ENCODE measurements around the gene CTIF. TPM values are rescaled to one million over a fixed set of nuclear protein-coding genes. Genes with fewer than 3 reads are reported as not detected.

CTIF gene
- total and polyA plus RNA-seq, 2 experiments from 2014 or later: 22.1 to 27.9 TPM

- no peak for DNase-seq (ENCODE audit: low spot score)
- H3K79me2 ChIP-seq: peaks cover 13% of the 10 kb centered on the region
- H4K20me1 ChIP-seq (ENCODE audit: insufficient read depth, poor library complexity, severe bottlenecking): no peaks in the 10 kb centered on the region
- no peaks in the 10 kb centered on the region for H3K9me3 ChIP-seq (ENCODE audit: low read depth)
- H3K27me3 ChIP-seq: no peaks in the 10 kb centered on the region
- H3K4me2 ChIP-seq: no peak overlapping the region
- H3K9me2 ChIP-seq (replicated peaks; ENCODE audit: insufficient read depth): no peaks in the 10 kb centered on the region
- no peak overlapping the region for H2AFZ ChIP-seq
- H3K27ac ChIP-seq: no peak overlapping the region
- no peak overlapping the region for H3K4me3 ChIP-seq
- H3K36me3 ChIP-seq (replicated peaks; ENCODE audit: insufficient read depth, low read depth): no peaks in the 10 kb centered on the region
- 86% methylated on average over 5 of the region's 5 CpGs for WGBS (ENCODE audit: low lambda C conversion rate, missing lambda C conversion rate)
- peaks cover 55% of the 10 kb centered on the region for H3K4me1 ChIP-seq (ENCODE audit: insufficient read depth)
- TF ChIP-seq CTCF (IDR thresholded peaks at IDR 0.05; ENCODE audit: poor library complexity) (no peak), EZH2phosphoT487 (IDR thresholded peaks at IDR 0.05; ENCODE audit: low read depth, severe bottlenecking, unreplicated experiment) (no peak), EZH2 (IDR thresholded peaks at IDR 0.05; ENCODE audit: borderline replicate concordance) (no peak)
Observed at GRCh38 chr18:48784656-48785055, 245.8 kb downstream of the CTIF start.

GRCh38 chr18:48785091-48785614, 246.3 kb downstream of the CTIF start:
- WGBS (ENCODE audit: low lambda C conversion rate, missing lambda C conversion rate): 87% methylated on average over 5 of the region's 5 CpGs
- H4K20me1 ChIP-seq (ENCODE audit: insufficient read depth, poor library complexity, severe bottlenecking): no peaks in the 10 kb centered on the region

GRCh38 chr18:48785736-48786454, 247.1 kb downstream of the CTIF start:
- WGBS (ENCODE audit: low lambda C conversion rate, missing lambda C conversion rate): 89% methylated on average over 12 of the region's 12 CpGs
- H3K27ac ChIP-seq: peak overlapping the region; percentile 48
- H3K4me1 ChIP-seq (ENCODE audit: insufficient read depth): peaks cover 43% of the 10 kb centered on the region

More at GRCh38 chr18:48785091-48785614, 246.3 kb downstream of the CTIF start:
- Histone ChIP-seq H3K4me1 (ENCODE audit: insufficient read depth) (peaks cover 50% of the 10 kb centered on the region), H3K4me2 (no peak overlapping the region), H3K79me2 (peaks cover 13% of the 10 kb centered on the region), H3K4me3 (no peak overlapping the region), H3K36me3 (replicated peaks; ENCODE audit: insufficient read depth, low read depth) (no peaks in the 10 kb centered on the region), H3K9me3 (ENCODE audit: low read depth) (no peaks in the 10 kb centered on the region), H3K9me2 (replicated peaks; ENCODE audit: insufficient read depth) (no peaks in the 10 kb centered on the region), H2AFZ (no peak overlapping the region), H3K27me3 (no peaks in the 10 kb centered on the region), H3K27ac (no peak overlapping the region)
- no peak for DNase-seq (ENCODE audit: low spot score)
- TF ChIP-seq CTCF (IDR thresholded peaks at IDR 0.05; ENCODE audit: poor library complexity) (no peak), EZH2phosphoT487 (IDR thresholded peaks at IDR 0.05; ENCODE audit: low read depth, severe bottlenecking, unreplicated experiment) (no peak), EZH2 (IDR thresholded peaks at IDR 0.05; ENCODE audit: borderline replicate concordance) (no peak)

More at GRCh38 chr18:48785736-48786454, 247.1 kb downstream of the CTIF start:
- DNase-seq (ENCODE audit: low spot score): no peak
- TF ChIP-seq EZH2 (IDR thresholded peaks at IDR 0.05; ENCODE audit: borderline replicate concordance): no peak
- no peak for TF ChIP-seq EZH2phosphoT487 (IDR thresholded peaks at IDR 0.05; ENCODE audit: low read depth, severe bottlenecking, unreplicated experiment)
- TF ChIP-seq CTCF (IDR thresholded peaks at IDR 0.05; ENCODE audit: poor library complexity): no peak
- H2AFZ ChIP-seq: no peak overlapping the region
- no peaks in the 10 kb centered on the region for H3K27me3 ChIP-seq
- peaks cover 13% of the 10 kb centered on the region for H3K79me2 ChIP-seq
- H3K9me2 ChIP-seq (replicated peaks; ENCODE audit: insufficient read depth): no peaks in the 10 kb centered on the region
- H3K9me3 ChIP-seq (ENCODE audit: low read depth): no peaks in the 10 kb centered on the region
- no peak overlapping the region for H3K4me2 ChIP-seq
- H4K20me1 ChIP-seq (ENCODE audit: insufficient read depth, poor library complexity, severe bottlenecking): no peaks in the 10 kb centered on the region
- no peak overlapping the region for H3K4me3 ChIP-seq
- H3K36me3 ChIP-seq (replicated peaks; ENCODE audit: insufficient read depth, low read depth): no peaks in the 10 kb centered on the region

Data from hepatocyte (in vitro differentiated cells).